Tibial nerve (tissue), 4 donors: ENCODE data around the gene IPO4.

Experiments used
- EP300 ChIP-seq, 2 donors: sonication (generic); formaldehyde crosslinking; IDR thresholded peaks; one replicate each; pipeline ENCODE4 v1.6.1; 2017; ENCODE audit warnings: antibody characterized with exemption in 2 of 2, mild to moderate bottlenecking in 1 of 2
- POLR2A ChIP-seq, 2 donors: fragments of 450-650 bp; IDR thresholded peaks; one replicate each; pipeline ENCODE4 v1.6.1; 2017; ENCODE audit warnings: antibody characterized with exemption in 2 of 2, mild to moderate bottlenecking in 2 of 2, moderate library complexity in 2 of 2
- TF ChIP-seq, protein P1 (sequence below), 5 experiments: fragments of 200-600 bp in 3 of 5; fragments of 450-650 bp in 2 of 5; sonication (generic) in 3 of 5; IDR thresholded peaks; one replicate each; pipeline ENCODE4 v1.5.1; 2016 to 2019; ENCODE audit warnings: antibody characterized with exemption in 5 of 5, mild to moderate bottlenecking in 3 of 5, moderate library complexity in 2 of 5

DNA sequence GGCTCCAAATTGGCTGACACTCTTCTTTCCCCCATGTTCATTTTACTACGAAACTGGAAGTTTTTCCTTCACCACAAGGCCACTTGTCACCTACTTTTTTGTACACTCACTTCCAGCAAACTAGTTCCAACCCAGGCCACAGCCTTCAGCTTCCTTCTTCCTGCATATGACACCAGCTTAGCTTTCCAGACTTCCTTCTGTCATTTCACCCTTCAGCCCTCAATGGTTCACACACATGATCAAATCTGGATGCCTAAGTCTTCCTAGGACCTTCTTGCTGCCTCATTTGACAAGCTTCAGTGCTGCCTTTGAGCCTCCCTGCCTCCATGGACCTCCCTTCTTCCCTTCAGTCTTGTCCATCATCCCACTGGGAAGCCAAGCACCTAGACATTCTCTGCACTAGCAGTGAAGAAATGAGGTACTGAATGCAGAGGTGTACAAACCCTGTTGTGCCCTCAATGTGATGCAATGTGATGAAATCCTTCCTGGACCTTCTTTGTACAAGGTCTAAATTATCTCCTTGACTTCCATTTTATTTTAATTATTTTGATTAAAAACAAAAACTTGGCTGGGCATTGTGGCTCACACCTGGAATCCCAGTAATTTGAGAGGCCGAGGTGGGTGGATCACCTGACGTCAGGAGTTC is 21.0 kb downstream of the IPO4 start:
- TF ChIP-seq, protein P1, sequence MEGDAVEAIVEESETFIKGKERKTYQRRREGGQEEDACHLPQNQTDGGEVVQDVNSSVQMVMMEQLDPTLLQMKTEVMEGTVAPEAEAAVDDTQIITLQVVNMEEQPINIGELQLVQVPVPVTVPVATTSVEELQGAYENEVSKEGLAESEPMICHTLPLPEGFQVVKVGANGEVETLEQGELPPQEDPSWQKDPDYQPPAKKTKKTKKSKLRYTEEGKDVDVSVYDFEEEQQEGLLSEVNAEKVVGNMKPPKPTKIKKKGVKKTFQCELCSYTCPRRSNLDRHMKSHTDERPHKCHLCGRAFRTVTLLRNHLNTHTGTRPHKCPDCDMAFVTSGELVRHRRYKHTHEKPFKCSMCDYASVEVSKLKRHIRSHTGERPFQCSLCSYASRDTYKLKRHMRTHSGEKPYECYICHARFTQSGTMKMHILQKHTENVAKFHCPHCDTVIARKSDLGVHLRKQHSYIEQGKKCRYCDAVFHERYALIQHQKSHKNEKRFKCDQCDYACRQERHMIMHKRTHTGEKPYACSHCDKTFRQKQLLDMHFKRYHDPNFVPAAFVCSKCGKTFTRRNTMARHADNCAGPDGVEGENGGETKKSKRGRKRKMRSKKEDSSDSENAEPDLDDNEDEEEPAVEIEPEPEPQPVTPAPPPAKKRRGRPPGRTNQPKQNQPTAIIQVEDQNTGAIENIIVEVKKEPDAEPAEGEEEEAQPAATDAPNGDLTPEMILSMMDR (IDR thresholded peaks at IDR 0.05) = no peak
- TF ChIP-seq EP300 (IDR thresholded peaks at IDR 0.05) = no peak
- TF ChIP-seq POLR2A (IDR thresholded peaks at IDR 0.05) = no peak
